ENCODE data around the gene GALNT3. TPM values are rescaled to one million over a fixed set of nuclear protein-coding genes. Genes with fewer than 3 reads are reported as not detected.

Gene GALNT3
- total and polyA plus RNA-seq, 2 donors (not counting 1 experiment from before 2014, with no cell fraction given) = 5.7 to 15.9 TPM

- no peaks in the 10 kb centered on the region for H3K4me1 Mint-ChIP-seq
- no peak overlapping the region for H3K27ac ChIP-seq (ENCODE audit: low read length in 2 of 2)
- H3K4me3 Mint-ChIP-seq = no peak overlapping the region
- ChIA-PET POLR2A (no interaction called here), CTCF (no interaction called here)
- H3K4me2 ChIP-seq (replicated peaks; ENCODE audit: low read depth, low read length, poor library complexity, severe bottlenecking) = no peak overlapping the region
- H3K4me3 ChIP-seq (ENCODE audit: control extremely low read depth in 1 of 5, extremely low read depth in 1 of 5, insufficient read depth in 1 of 5, low read depth in 2 of 5, low read length in 4 of 5) = no peak overlapping the region
- H3K9ac ChIP-seq (ENCODE audit: low read length) = no peak overlapping the region
- no peaks in the 10 kb centered on the region for H3K4me1 ChIP-seq (ENCODE audit: control insufficient read depth in 2 of 2, insufficient read depth in 2 of 2, low read length in 2 of 2)
- peaks cover 3% of the 10 kb centered on the region for H3K9me3 Mint-ChIP-seq (ENCODE audit: insufficient read depth)
- no peaks in the 10 kb centered on the region for H3K27me3 Mint-ChIP-seq
- TF ChIP-seq EZH2 (IDR thresholded peaks at IDR 0.05; ENCODE audit: borderline replicate concordance, insufficient read depth, low read depth, low read length, poor library complexity, severe bottlenecking) = no peak
- TF ChIP-seq, protein P1, sequence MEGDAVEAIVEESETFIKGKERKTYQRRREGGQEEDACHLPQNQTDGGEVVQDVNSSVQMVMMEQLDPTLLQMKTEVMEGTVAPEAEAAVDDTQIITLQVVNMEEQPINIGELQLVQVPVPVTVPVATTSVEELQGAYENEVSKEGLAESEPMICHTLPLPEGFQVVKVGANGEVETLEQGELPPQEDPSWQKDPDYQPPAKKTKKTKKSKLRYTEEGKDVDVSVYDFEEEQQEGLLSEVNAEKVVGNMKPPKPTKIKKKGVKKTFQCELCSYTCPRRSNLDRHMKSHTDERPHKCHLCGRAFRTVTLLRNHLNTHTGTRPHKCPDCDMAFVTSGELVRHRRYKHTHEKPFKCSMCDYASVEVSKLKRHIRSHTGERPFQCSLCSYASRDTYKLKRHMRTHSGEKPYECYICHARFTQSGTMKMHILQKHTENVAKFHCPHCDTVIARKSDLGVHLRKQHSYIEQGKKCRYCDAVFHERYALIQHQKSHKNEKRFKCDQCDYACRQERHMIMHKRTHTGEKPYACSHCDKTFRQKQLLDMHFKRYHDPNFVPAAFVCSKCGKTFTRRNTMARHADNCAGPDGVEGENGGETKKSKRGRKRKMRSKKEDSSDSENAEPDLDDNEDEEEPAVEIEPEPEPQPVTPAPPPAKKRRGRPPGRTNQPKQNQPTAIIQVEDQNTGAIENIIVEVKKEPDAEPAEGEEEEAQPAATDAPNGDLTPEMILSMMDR (IDR thresholded peaks at IDR 0.05) = no peak
- no peaks in the 10 kb centered on the region for H3K79me2 ChIP-seq (ENCODE audit: control insufficient read depth, insufficient read depth, low read length)
- H4K20me1 ChIP-seq (ENCODE audit: control insufficient read depth, insufficient read depth, low read length, poor library complexity, severe bottlenecking) = no peaks in the 10 kb centered on the region
- H3K9me3 ChIP-seq (ENCODE audit: control extremely low read depth in 1 of 3, control insufficient read depth in 2 of 3, insufficient read depth in 1 of 3, low read length in 2 of 3) = no peaks in the 10 kb centered on the region
- H2AFZ ChIP-seq (ENCODE audit: insufficient read depth, low read depth, low read length, poor library complexity, severe bottlenecking) = no peak overlapping the region
- DNase-seq (no peak), ATAC-seq (ENCODE audit: low read depth) (no peak)
- no peaks in the 10 kb centered on the region for H3K27me3 ChIP-seq (replicated peaks in 1 of 4; ENCODE audit: control extremely low read depth in 1 of 4, control insufficient read depth in 3 of 4, insufficient read depth in 4 of 4, low read length in 3 of 4)
- no peaks in the 10 kb centered on the region for H3K36me3 ChIP-seq (replicated peaks in 1 of 2; ENCODE audit: control extremely low read depth in 1 of 2, control insufficient read depth in 1 of 2, extremely low read depth in 1 of 2, insufficient read depth in 2 of 2, low read length in 1 of 2)
- intact Hi-C loops (cut with micrococcal nuclease) = no loop called here
- no CpG with 5 or more reads among the region's 3 CpGs for WGBS (ENCODE audit: insufficient coverage)
- no peak overlapping the region for H3K27ac Mint-ChIP-seq
Measured at GRCh38 chr2:165804719-165805118, 10.7 kb upstream of the GALNT3 start.

DNA sequence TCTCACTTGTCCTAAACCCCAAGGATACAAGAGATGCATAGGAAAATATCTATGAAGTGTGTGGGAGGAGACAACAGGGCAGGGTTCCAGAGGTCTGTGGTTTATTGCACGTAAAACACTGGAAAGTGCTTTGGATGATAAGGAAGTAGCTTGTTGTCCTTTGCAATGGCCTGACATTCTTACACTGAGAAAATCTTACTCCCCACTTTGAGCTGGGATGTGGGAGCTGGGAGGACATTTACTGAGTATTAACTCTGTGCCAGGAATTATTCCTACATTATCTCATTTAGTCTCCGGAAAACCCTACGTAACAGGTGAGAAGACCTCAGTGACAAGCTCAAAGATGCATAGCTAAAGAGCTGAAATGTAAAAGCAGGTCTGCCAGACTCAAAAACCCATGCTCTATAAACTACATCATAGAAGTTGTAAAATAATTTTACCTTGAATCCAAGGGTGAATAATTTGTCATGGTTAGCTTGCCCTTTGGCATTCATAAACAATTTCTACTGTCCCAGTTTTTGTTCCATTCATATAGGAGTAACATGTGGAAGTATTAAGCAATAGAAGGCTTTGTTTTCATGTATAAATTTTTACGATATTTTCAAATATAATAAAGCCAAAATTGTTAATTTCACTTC lies 9.2 kb upstream of the GALNT3 start:
- no peaks in the 10 kb centered on the region for H3K9me3 ChIP-seq (ENCODE audit: control extremely low read depth in 1 of 3, control insufficient read depth in 2 of 3, insufficient read depth in 1 of 3, low read length in 2 of 3)
- Mint-ChIP-seq H3K9me3 (ENCODE audit: insufficient read depth) (peaks cover 5% of the 10 kb centered on the region), H3K4me3 (no peak overlapping the region), H3K4me1 (no peaks in the 10 kb centered on the region), H3K27me3 (no peaks in the 10 kb centered on the region), H3K27ac (no peak overlapping the region)
- no peaks in the 10 kb centered on the region for H4K20me1 ChIP-seq (ENCODE audit: control insufficient read depth, insufficient read depth, low read length, poor library complexity, severe bottlenecking)
- no peak overlapping the region for H2AFZ ChIP-seq (ENCODE audit: insufficient read depth, low read depth, low read length, poor library complexity, severe bottlenecking)
- ATAC-seq (ENCODE audit: low read depth) (no peak), DNase-seq (no peak)
- POLR2A ChIA-PET = no interaction called here
- no peak overlapping the region for H3K4me2 ChIP-seq (replicated peaks; ENCODE audit: low read depth, low read length, poor library complexity, severe bottlenecking)
- H3K4me1 ChIP-seq (ENCODE audit: control insufficient read depth in 2 of 2, insufficient read depth in 2 of 2, low read length in 2 of 2) = no peaks in the 10 kb centered on the region
- H3K27ac ChIP-seq (ENCODE audit: low read length in 2 of 2) = no peak overlapping the region
- no peak overlapping the region for H3K9ac ChIP-seq (ENCODE audit: low read length)
- WGBS (ENCODE audit: insufficient coverage) = no CpG with 5 or more reads among the region's 4 CpGs
- TF ChIP-seq, protein P1 (IDR thresholded peaks at IDR 0.05) = no peak
- no peak for TF ChIP-seq EZH2 (IDR thresholded peaks at IDR 0.05; ENCODE audit: borderline replicate concordance, insufficient read depth, low read depth, low read length, poor library complexity, severe bottlenecking)
- intact Hi-C loops (cut with micrococcal nuclease) = no loop called here
- no peaks in the 10 kb centered on the region for H3K27me3 ChIP-seq (replicated peaks in 1 of 4; ENCODE audit: control extremely low read depth in 1 of 4, control insufficient read depth in 3 of 4, insufficient read depth in 4 of 4, low read length in 3 of 4)
- no peaks in the 10 kb centered on the region for H3K36me3 ChIP-seq (replicated peaks in 1 of 2; ENCODE audit: control extremely low read depth in 1 of 2, control insufficient read depth in 1 of 2, extremely low read depth in 1 of 2, insufficient read depth in 2 of 2, low read length in 1 of 2)
- CTCF ChIA-PET = no interaction called here
- H3K4me3 ChIP-seq (ENCODE audit: control extremely low read depth in 1 of 5, extremely low read depth in 1 of 5, insufficient read depth in 1 of 5, low read depth in 2 of 5, low read length in 4 of 5) = no peak overlapping the region
- H3K79me2 ChIP-seq (ENCODE audit: control insufficient read depth, insufficient read depth, low read length) = no peaks in the 10 kb centered on the region

Data from B cell (primary cell).